Right atrium auricular region (tissue), 2 donors: ENCODE measurements around the gene NUPR2. TPM values are rescaled to one million over a fixed set of nuclear protein-coding genes. Genes with fewer than 3 reads are reported as not detected.
"Not testable (repeated sequence)": the region's sequence is repeated elsewhere in the genome, so short reads cannot be mapped to it uniquely, and the experiment has no call there.

ENCODE experiments used
- DNase-seq: peaks from one replicate; pipeline ENCODE4 v3.0.0-alpha.2; 2019; ENCODE audit warnings: low spot score
- H3K27ac ChIP-seq, 2 donors: fragments of 200-600 bp; sonication (generic); 1 replicate in 1 of 2; 2 replicates in 1 of 2; pipeline ENCODE4 v1.5.1; 2016 to 2019
- H3K27me3 ChIP-seq, 2 donors: fragments of 200-600 bp; sonication (generic); one replicate each; pipeline versions ENCODE4 v1.5.1 to v1.6.0; 2017 to 2019
- H3K36me3 ChIP-seq: fragments of 200-600 bp; sonication (generic); one replicate; pipeline ENCODE4 v1.5.1; 2016
- H3K4me1 ChIP-seq, 2 donors: fragments of 200-600 bp; sonication (generic); one replicate each; pipeline versions ENCODE4 v1.5.1 to v1.6.0; 2017 to 2019
- H3K4me3 ChIP-seq, 2 donors: fragments of 200-600 bp; sonication (generic); 1 replicate in 1 of 2; 2 replicates in 1 of 2; pipeline ENCODE4 v1.5.1; 2017 to 2019; ENCODE audit warnings: mild to moderate bottlenecking in 1 of 2, moderate library complexity in 1 of 2
- H3K9me3 ChIP-seq, 2 donors: fragments of 200-600 bp; sonication (generic); one replicate each; pipeline ENCODE4 v1.5.1; 2019
- CTCF ChIP-seq, 2 donors: fragments of 200-600 bp; sonication (generic); IDR thresholded peaks; one replicate each; pipeline ENCODE4 v1.5.1; 2019; ENCODE audit warnings: antibody characterized with exemption in 2 of 2
- total RNA-seq, 2 donors: library from RNA; depleted of rRNA; stranded (reverse); fragments of >200 nt; gene quantifications; one replicate each; pipeline ENCODE4 v1.1.0, GENCODE V29; 2016

The NUPR2 gene
- total RNA-seq, 2 donors from 2014 or later, result not detected

- DNase-seq, result no peak
- Histone ChIP-seq H3K27ac (no peak overlapping the region), H3K27me3 (no peaks in the 10 kb centered on the region), H3K4me1 (peaks cover 0 to 29% of the 10 kb centered on the region in 2 donors), H3K36me3 (peaks cover 34% of the 10 kb centered on the region), H3K4me3 (no peak overlapping the region), H3K9me3 (no peaks in the 10 kb centered on the region)
- no peak for TF ChIP-seq CTCF (IDR thresholded peaks at IDR 0.05)
Observed at GRCh38 chr7:56087445-56087844, 28.8 kb downstream of the NUPR2 start.

- Histone ChIP-seq H3K4me3 (no peak overlapping the region), H3K4me1 (peaks cover 0 to 22% of the 10 kb centered on the region in 2 donors), H3K9me3 (no peaks in the 10 kb centered on the region), H3K36me3 (peaks cover 41% of the 10 kb centered on the region), H3K27me3 (no peaks in the 10 kb centered on the region), H3K27ac (no peak overlapping the region)
- no peak for TF ChIP-seq CTCF (IDR thresholded peaks at IDR 0.05)
- no peak for DNase-seq
Observed at GRCh38 chr7:56086761-56087160, 29.5 kb downstream of the NUPR2 start.

GRCh38 chr7:56083150-56083785, 32.9 kb downstream of the NUPR2 start:
- H3K9me3 ChIP-seq, result no peaks in the 10 kb centered on the region
- TF ChIP-seq CTCF (IDR thresholded peaks at IDR 0.05), result no peak
- H3K36me3 ChIP-seq, result peaks cover 58% of the 10 kb centered on the region
- no peak overlapping the region for H3K4me3 ChIP-seq
- no peaks in the 10 kb centered on the region for H3K27me3 ChIP-seq
- H3K27ac ChIP-seq, result peak overlapping the region; percentile 2 to 23
- H3K4me1 ChIP-seq, result peaks cover 0 to 33% of the 10 kb centered on the region in 2 donors
- no peak for DNase-seq

GRCh38 chr7:56081626-56082340, 34.4 kb downstream of the NUPR2 start:
- H3K4me1 ChIP-seq, result peaks cover 0 to 36% of the 10 kb centered on the region in 2 donors
- TF ChIP-seq CTCF (IDR thresholded peaks at IDR 0.05), result no peak
- peaks cover 52% of the 10 kb centered on the region for H3K36me3 ChIP-seq
- H3K9me3 ChIP-seq, result no peaks in the 10 kb centered on the region
- H3K27me3 ChIP-seq, result no peaks in the 10 kb centered on the region
- no peak overlapping the region for H3K4me3 ChIP-seq
- no peak for DNase-seq
- no peak overlapping the region for H3K27ac ChIP-seq

- DNase-seq, H3K4me3 ChIP-seq, H3K27me3 ChIP-seq, H3K9me3 ChIP-seq: not testable (repeated sequence)
- Histone ChIP-seq H3K4me1 (peaks cover 0 to 36% of the 10 kb centered on the region in 2 donors), H3K27ac (peak overlapping the region; percentile 75 to 83), H3K36me3 (peaks cover 43% of the 10 kb centered on the region)
Observed at GRCh38 chr7:56080726-56081435, 35.3 kb downstream of the NUPR2 start.
